ENCODE measurements around the gene PCCA. TPM values are rescaled to one million over a fixed set of nuclear protein-coding genes. Genes with fewer than 3 reads are reported as not detected.

Gene PCCA
- total RNA-seq, 4 donors from 2014 or later: 34.6 to 58.4 (median 40.1) TPM

DNA sequence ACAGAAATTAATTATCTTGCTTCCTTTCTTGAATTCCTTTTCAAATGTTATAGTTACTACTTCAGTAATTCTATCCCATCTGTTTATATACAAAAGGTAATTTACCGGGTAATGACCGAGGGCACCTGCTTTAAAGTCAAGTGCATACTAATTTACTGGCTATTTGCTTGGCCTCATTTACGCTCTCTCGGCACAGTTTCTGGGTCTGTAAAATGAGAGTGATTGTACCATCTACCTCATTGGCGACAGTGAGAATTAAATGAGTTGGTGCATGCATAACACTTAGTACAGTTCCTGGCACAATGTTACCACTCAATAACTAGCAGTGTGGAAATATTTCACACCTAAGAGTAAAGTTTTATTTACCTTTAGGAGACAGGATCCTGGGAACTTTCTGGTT, 388.1 kb downstream of the PCCA start:
- H3K27ac ChIP-seq: no peak overlapping the region
- no peaks in the 10 kb centered on the region for H3K27me3 ChIP-seq
- WGBS, 2 donors (ENCODE audit: low coverage in 1 of 2): 80 to 98% methylated on average over 1 to 5 of the region's 5 CpGs
- TF ChIP-seq POLR2AphosphoS5 (IDR thresholded peaks at IDR 0.05): no peak
- TF ChIP-seq EP300 (IDR thresholded peaks at IDR 0.05): no peak
- TF ChIP-seq, protein P1, sequence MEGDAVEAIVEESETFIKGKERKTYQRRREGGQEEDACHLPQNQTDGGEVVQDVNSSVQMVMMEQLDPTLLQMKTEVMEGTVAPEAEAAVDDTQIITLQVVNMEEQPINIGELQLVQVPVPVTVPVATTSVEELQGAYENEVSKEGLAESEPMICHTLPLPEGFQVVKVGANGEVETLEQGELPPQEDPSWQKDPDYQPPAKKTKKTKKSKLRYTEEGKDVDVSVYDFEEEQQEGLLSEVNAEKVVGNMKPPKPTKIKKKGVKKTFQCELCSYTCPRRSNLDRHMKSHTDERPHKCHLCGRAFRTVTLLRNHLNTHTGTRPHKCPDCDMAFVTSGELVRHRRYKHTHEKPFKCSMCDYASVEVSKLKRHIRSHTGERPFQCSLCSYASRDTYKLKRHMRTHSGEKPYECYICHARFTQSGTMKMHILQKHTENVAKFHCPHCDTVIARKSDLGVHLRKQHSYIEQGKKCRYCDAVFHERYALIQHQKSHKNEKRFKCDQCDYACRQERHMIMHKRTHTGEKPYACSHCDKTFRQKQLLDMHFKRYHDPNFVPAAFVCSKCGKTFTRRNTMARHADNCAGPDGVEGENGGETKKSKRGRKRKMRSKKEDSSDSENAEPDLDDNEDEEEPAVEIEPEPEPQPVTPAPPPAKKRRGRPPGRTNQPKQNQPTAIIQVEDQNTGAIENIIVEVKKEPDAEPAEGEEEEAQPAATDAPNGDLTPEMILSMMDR (IDR thresholded peaks at IDR 0.05): no peak
- no peak for TF ChIP-seq POLR2A (IDR thresholded peaks at IDR 0.05)
- H3K9me3 ChIP-seq: no peaks in the 10 kb centered on the region
- no peak for ATAC-seq
- no peaks in the 10 kb centered on the region for H3K4me1 ChIP-seq
- H3K4me3 ChIP-seq: no peak overlapping the region
- peaks cover 0 to 7% of the 10 kb centered on the region in 2 donors for H3K36me3 ChIP-seq

DNA sequence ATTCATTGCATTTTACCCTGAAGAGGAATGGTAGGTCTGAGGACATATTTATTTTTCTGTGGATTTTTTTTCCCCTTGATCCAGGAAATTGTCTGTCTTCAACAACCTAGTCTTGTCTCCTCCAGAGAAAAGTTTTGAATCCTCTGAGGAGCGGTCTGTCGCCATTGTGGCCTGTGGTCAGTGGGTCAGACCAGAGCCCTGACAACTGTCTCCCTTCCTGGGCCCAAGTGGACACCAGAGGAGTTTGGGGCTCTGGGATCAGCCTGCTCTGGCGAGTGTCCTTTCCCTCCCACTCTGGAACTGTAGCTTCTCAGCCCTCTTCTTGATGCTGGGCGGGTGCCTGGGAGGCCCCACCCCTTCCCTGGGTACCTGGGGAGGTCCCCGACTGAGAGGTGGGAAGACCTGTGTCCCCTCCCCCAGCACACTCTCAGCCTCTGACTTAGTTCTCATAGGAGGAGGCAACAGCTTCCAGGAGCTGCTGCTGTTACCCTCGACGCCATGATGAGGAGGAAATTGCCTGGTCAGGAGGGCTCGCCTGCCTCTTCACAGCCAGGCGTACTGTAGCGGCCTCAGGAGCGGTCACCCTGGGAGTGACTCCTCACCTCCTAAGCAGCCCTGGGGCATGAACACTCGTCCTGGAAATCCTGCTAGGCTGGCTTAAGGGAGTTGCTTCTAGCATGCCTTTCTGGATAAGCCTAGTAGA, 389.4 kb downstream of the PCCA start:
- Histone ChIP-seq H3K27ac (no peak overlapping the region), H3K4me1 (no peaks in the 10 kb centered on the region), H3K9me3 (no peaks in the 10 kb centered on the region), H3K27me3 (no peaks in the 10 kb centered on the region), H3K4me3 (no peak overlapping the region), H3K36me3 (peaks cover 0 to 7% of the 10 kb centered on the region in 2 donors)
- ATAC-seq: no peak
- TF ChIP-seq, protein P1 (IDR thresholded peaks at IDR 0.05): no peak
- TF ChIP-seq EP300 (IDR thresholded peaks at IDR 0.05) (no peak), POLR2AphosphoS5 (IDR thresholded peaks at IDR 0.05) (no peak)
- 90 to 93% methylated on average over 2 to 6 of the region's 12 CpGs for WGBS, 2 donors (ENCODE audit: low coverage in 1 of 2)

DNA sequence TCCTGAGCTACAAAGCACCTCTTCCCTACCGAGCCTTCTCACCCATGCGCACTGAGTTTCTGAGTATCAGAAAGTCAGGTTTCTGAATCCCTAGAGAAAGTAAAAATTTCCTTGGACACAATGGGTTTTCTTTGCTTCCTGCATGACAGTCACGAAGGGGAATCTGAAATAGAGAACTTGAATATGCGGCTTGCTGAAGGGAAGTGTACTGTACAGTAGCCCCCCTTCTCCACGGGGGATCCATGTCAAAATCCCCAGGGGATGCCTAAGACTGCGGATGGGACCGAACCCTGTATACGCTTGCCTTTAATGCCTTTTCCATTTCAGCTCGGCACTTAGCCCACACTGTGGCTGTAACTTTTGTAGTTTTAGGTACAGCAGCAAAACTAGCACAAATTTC, 391.8 kb downstream of the PCCA start:
- Histone ChIP-seq H3K27ac (no peak overlapping the region), H3K4me3 (no peak overlapping the region), H3K27me3 (no peaks in the 10 kb centered on the region), H3K36me3 (peaks cover 0 to 7% of the 10 kb centered on the region in 2 donors), H3K9me3 (no peaks in the 10 kb centered on the region), H3K4me1 (no peaks in the 10 kb centered on the region)
- TF ChIP-seq POLR2A (IDR thresholded peaks at IDR 0.05): no peak
- TF ChIP-seq POLR2AphosphoS5 (IDR thresholded peaks at IDR 0.05): no peak
- TF ChIP-seq EP300 (IDR thresholded peaks at IDR 0.05): no peak
- TF ChIP-seq, protein P1 (IDR thresholded peaks at IDR 0.05): no peak
- ATAC-seq: no peak
- 85 to 88% methylated on average over 7 to 9 of the region's 9 CpGs for WGBS, 2 donors (ENCODE audit: low coverage in 1 of 2)

DNA sequence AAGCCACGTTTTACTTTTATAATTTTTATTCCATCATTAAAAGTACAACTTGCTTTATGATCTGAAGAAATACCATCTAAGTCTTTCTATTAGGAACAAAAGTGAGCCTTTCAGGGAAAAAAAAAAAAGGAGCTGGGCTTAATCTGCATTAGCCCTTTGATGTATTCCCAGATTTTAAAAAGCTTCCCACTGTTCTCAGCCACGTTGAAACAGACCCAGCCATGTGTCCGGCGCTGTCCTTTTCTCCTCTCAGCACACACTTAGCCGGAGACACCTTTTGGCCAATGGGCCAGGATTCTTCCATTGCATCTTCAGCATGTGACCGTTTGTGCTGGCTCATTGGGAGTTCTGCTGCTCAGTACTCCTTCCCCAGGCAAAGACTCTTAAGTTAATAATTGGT, 394.2 kb downstream of the PCCA start:
- no peak for ATAC-seq
- H3K36me3 ChIP-seq: peaks cover 0 to under 1% of the 10 kb centered on the region in 2 donors
- H3K4me3 ChIP-seq: no peak overlapping the region
- H3K27me3 ChIP-seq: no peaks in the 10 kb centered on the region
- H3K4me1 ChIP-seq: no peaks in the 10 kb centered on the region
- no peaks in the 10 kb centered on the region for H3K9me3 ChIP-seq
- WGBS, 2 donors (ENCODE audit: low coverage in 1 of 2): 67 to 70% methylated on average over 6 of the region's 6 CpGs
- no peak overlapping the region for H3K27ac ChIP-seq
- TF ChIP-seq POLR2A (IDR thresholded peaks at IDR 0.05): no peak
- TF ChIP-seq, protein P1 (IDR thresholded peaks at IDR 0.05): no peak

DNA sequence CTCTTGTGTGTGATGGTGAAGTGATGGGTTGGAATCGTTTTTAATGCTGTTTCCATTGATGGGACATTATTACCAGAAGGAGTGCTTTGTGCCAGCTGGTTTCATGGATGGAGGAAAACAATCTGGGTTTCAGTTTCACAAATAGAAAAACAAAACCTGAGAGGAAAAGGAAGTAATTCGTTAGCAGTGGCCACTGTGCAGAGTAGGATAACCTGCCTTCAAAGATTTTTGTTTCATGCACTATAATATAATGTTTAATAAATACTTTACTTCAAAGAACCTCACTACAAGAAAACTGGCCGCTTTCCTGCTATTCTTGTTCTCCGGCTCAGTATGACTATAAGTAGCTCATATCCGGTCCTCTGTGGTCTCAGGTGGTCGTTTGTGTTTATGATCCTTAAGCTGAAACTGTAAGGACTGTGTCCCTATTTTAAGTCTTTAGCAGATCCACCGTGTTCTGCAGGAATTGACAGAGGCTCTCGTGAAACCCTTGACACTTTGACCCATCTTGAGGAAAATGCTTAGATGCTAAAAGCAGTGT, 395.0 kb downstream of the PCCA start:
- TF ChIP-seq POLR2A (IDR thresholded peaks at IDR 0.05) (no peak), POLR2AphosphoS5 (IDR thresholded peaks at IDR 0.05) (no peak)
- TF ChIP-seq, protein P1 (IDR thresholded peaks at IDR 0.05): no peak
- Histone ChIP-seq H3K27ac (no peak overlapping the region), H3K4me1 (no peaks in the 10 kb centered on the region), H3K36me3 (no peaks in the 10 kb centered on the region), H3K4me3 (no peak overlapping the region), H3K27me3 (no peaks in the 10 kb centered on the region), H3K9me3 (no peaks in the 10 kb centered on the region)
- ATAC-seq: no peak
- 65 to 80% methylated on average over 8 of the region's 8 CpGs for WGBS, 2 donors (ENCODE audit: low coverage in 1 of 2)
